BJ (cell line): ENCODE data around the gene PACRG. TPM values are rescaled to one million over a fixed set of nuclear protein-coding genes. Genes with fewer than 3 reads are reported as not detected.

Source experiments
- CTCF ChIA-PET: fragments of 350-600 bp; formaldehyde crosslinking; extraction: SDS; loops from one replicate; lab custom pipeline; 2021; ENCODE audit warnings: antibody characterized with exemption, inconsistent platforms; lab: Yijun Ruan, JAX
- POLR2A ChIA-PET: fragments of 300-600 bp; sonication (Branson Sonifier 250); formaldehyde crosslinking; extraction: SDS; loops from one replicate; lab custom pipeline; 2021; ENCODE audit warnings: antibody characterized with exemption; lab: Charles Lee
- DNase-seq: peaks from one replicate; pipeline ENCODE4 v3.0.0-alpha.2; 2011; ENCODE audit warnings: low read depth
- H3K27me3 ChIP-seq: 2 replicates; pipeline ENCODE4 v1.6.0; 2011; ENCODE audit warnings: low read length; ENCODE audit not compliant: control insufficient read depth, insufficient read depth
- H3K36me3 ChIP-seq: 2 replicates; pipeline ENCODE4 v1.5.1; 2011; ENCODE audit warnings: low read length; ENCODE audit not compliant: control insufficient read depth, insufficient read depth
- H3K4me3 ChIP-seq: 2 replicates; pipeline ENCODE4 v1.5.1; 2011; ENCODE audit warnings: low read depth, mild to moderate bottlenecking, control low read depth, low read length
- CTCF ChIP-seq: IDR thresholded peaks from 2 replicates; pipeline ENCODE4 v1.5.1; 2011; ENCODE audit warnings: low read depth, mild to moderate bottlenecking, control low read depth, inconsistent platforms, low read length, moderate library complexity; ENCODE audit not compliant: insufficient read depth
- polyA plus RNA-seq: library from polyadenylated mRNA; depleted of rRNA; stranded (reverse); fragments of >200 nt; gene quantifications from 2 replicates; pipeline ENCODE4 v1.2.3, GENCODE V29; 2011

The PACRG gene
- polyA plus RNA-seq, 1 experiment: 0.20 TPM

- CTCF ChIA-PET: no interaction called here
- Histone ChIP-seq H3K27me3 (no peaks in the 10 kb centered on the region), H3K4me3 (no peak overlapping the region), H3K36me3 (no peaks in the 10 kb centered on the region)
- no peak for DNase-seq
- POLR2A ChIA-PET: no interaction called here
- TF ChIP-seq CTCF: no peak
These were observed 23.6 kb downstream of the PACRG start for GRCh38 chr6:162751211-162751859.

- ChIA-PET CTCF (no interaction called here), POLR2A (no interaction called here)
- no peaks in the 10 kb centered on the region for H3K36me3 ChIP-seq
- no peaks in the 10 kb centered on the region for H3K27me3 ChIP-seq
- TF ChIP-seq CTCF: no peak
- no peak overlapping the region for H3K4me3 ChIP-seq
- no peak for DNase-seq
These were observed 26.0 kb downstream of the PACRG start for GRCh38 chr6:162753775-162754174.

- H3K36me3 ChIP-seq: no peaks in the 10 kb centered on the region
- CTCF ChIA-PET: no interaction called here
These were observed 42.4 kb downstream of the PACRG start for GRCh38 chr6:162770136-162770535.

GRCh38 chr6:162770955-162771354, 43.2 kb downstream of the PACRG start:
- DNase-seq: no peak
- Histone ChIP-seq H3K27me3 (no peaks in the 10 kb centered on the region), H3K4me3 (no peak overlapping the region), H3K36me3 (no peaks in the 10 kb centered on the region)
- ChIA-PET CTCF (no interaction called here), POLR2A (no interaction called here)
- TF ChIP-seq CTCF: no peak

More at GRCh38 chr6:162770136-162770535, 42.4 kb downstream of the PACRG start:
- TF ChIP-seq CTCF: no peak
- H3K27me3 ChIP-seq: no peaks in the 10 kb centered on the region
- no peak for DNase-seq
- POLR2A ChIA-PET: no interaction called here
- no peak overlapping the region for H3K4me3 ChIP-seq

- Histone ChIP-seq H3K4me3 (no peak overlapping the region), H3K27me3 (no peaks in the 10 kb centered on the region), H3K36me3 (no peaks in the 10 kb centered on the region)
- DNase-seq: no peak
- no peak for TF ChIP-seq CTCF
- POLR2A ChIA-PET: no interaction called here
- CTCF ChIA-PET: no interaction called here
These were observed 44.7 kb downstream of the PACRG start for GRCh38 chr6:162772466-162772865.
